AG10803 (cell line): ENCODE measurements around the gene EEF1B2.

Experiments used
- DNase-seq: peaks from one replicate; pipeline ENCODE4 v3.0.0; 2010; ENCODE audit warnings: low read depth
- H3K4me3 ChIP-seq: 2 replicates; pipeline ENCODE4 v1.5.1; 2011; ENCODE audit warnings: mild to moderate bottlenecking, low read length, control low read depth
- TF ChIP-seq, protein P1 (sequence below): conservative IDR thresholded peaks from 2 replicates; pipeline ENCODE4 v1.5.1; 2011; ENCODE audit warnings: mild to moderate bottlenecking, low read length, control low read depth, inconsistent platforms

The EEF1B2 gene

DNA sequence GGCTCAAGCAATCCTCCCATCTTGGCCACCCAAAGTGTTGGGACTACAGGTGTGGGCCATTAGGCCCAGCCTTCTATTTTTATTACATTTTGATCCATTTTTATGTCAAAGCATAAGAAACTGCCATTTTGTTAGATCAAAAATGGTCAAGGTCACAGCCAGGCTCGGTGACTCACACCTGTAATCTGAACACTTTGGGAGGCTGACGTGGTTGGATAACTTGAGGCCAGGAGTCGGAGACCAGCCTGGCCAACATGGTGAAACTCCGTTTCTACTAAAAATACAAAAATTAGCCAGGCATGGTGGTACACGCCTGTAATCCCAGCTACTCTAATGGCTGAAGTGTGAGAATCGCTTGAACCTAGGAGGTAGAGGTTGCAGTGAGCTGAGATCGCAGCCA is 49.2 kb downstream of the EEF1B2 start:
- TF ChIP-seq, protein P1, sequence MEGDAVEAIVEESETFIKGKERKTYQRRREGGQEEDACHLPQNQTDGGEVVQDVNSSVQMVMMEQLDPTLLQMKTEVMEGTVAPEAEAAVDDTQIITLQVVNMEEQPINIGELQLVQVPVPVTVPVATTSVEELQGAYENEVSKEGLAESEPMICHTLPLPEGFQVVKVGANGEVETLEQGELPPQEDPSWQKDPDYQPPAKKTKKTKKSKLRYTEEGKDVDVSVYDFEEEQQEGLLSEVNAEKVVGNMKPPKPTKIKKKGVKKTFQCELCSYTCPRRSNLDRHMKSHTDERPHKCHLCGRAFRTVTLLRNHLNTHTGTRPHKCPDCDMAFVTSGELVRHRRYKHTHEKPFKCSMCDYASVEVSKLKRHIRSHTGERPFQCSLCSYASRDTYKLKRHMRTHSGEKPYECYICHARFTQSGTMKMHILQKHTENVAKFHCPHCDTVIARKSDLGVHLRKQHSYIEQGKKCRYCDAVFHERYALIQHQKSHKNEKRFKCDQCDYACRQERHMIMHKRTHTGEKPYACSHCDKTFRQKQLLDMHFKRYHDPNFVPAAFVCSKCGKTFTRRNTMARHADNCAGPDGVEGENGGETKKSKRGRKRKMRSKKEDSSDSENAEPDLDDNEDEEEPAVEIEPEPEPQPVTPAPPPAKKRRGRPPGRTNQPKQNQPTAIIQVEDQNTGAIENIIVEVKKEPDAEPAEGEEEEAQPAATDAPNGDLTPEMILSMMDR = no peak
- no peak overlapping the region for H3K4me3 ChIP-seq
- no peak for DNase-seq

DNA sequence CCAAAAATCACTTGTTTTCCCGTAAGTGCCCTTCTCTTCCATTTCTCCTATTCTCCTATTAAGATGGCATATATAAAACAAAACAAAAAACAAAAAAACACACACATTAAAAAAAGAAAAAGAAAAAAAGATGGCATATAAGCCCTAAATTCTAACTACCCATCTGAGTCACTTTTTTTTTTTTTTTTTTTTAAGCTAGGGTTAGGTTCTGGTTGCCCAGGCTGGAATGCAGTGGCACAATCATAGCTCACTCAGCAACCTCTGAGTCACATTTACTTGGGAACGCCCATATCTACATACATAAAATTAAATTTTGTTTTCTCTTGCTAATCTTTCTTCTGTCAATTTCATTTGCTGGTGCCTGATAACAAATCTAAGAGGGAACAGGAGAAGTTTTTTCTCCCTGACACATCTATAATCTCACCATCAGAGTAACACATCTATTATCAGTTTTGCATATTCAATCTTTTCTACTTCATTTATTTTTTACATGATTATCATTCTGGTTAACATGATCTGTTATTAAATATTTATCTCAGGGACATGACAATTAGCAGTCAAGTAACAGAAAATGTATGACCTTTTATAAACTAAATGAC is 52.1 kb downstream of the EEF1B2 start:
- TF ChIP-seq, protein P1 = no peak
- peak; percentile 82 for DNase-seq
- H3K4me3 ChIP-seq = peak overlapping the region; percentile 62
